Erythroblast (primary cell): Measurements from ENCODE around the gene AQP10.

Source experiments
- GATA1 ChIP-seq: IDR thresholded peaks from 2 replicates; pipeline ENCODE4 v1.6.1; 2011; ENCODE audit warnings: low read depth, mild to moderate bottlenecking, control low read depth, low read length, moderate library complexity
- POLR2A ChIP-seq: IDR thresholded peaks from 2 replicates; pipeline ENCODE4 v1.6.1; 2011; ENCODE audit warnings: mild to moderate bottlenecking, low read length

GRCh38 chr1:154313066-154313356 is 7.9 kb upstream of the AQP10 start:
- TF ChIP-seq POLR2A (no peak), GATA1 (no peak)
